ENCODE measurements around the gene MAG.

DNA sequence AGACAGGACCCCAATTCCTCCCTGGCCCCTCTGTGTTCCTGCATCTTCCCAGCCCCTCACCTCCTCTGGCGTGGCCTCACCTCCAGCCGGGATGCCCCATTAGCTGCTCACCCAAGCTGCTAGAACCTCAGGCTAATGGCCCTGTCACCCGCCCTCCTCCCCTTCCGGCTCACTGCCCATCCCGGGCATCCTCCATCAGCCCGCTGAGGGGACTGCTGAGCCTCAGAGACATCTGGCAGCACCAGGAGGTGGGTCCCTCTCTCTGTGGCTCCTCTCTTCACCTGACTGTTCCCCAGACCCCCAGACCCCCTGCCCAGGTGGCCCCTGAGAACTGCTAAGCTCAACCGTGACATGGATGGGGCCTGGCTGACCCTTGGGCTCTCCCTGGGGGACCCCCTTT lies 58.6 kb downstream of the MAG start:
- TF ChIP-seq, protein P1, sequence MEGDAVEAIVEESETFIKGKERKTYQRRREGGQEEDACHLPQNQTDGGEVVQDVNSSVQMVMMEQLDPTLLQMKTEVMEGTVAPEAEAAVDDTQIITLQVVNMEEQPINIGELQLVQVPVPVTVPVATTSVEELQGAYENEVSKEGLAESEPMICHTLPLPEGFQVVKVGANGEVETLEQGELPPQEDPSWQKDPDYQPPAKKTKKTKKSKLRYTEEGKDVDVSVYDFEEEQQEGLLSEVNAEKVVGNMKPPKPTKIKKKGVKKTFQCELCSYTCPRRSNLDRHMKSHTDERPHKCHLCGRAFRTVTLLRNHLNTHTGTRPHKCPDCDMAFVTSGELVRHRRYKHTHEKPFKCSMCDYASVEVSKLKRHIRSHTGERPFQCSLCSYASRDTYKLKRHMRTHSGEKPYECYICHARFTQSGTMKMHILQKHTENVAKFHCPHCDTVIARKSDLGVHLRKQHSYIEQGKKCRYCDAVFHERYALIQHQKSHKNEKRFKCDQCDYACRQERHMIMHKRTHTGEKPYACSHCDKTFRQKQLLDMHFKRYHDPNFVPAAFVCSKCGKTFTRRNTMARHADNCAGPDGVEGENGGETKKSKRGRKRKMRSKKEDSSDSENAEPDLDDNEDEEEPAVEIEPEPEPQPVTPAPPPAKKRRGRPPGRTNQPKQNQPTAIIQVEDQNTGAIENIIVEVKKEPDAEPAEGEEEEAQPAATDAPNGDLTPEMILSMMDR (IDR thresholded peaks at IDR 0.05) = no peak
- TF ChIP-seq POLR2A (IDR thresholded peaks at IDR 0.05) = no peak

All from uterus (tissue), 2 donors.